A673 (cell line): ENCODE results near the gene RABGAP1L. TPM values are rescaled to one million over a fixed set of nuclear protein-coding genes. Genes with fewer than 3 reads are reported as not detected.

ENCODE experiments used
- BruUV-seq: library from RNA; stranded (reverse); fragments of 400-500 nt; replicated peaks from 2 replicates; lab custom pipeline; 2021; lab: Mats Ljungman, UMichigan
- CTCF ChIA-PET: fragments of 300-600 bp; sonication (Branson Sonifier 250); formaldehyde crosslinking; loops from one replicate; lab custom pipeline; 2022; ENCODE audit warnings: antibody characterized with exemption; lab: Charles Lee
- POLR2A ChIA-PET: fragments of 300-600 bp; sonication (Branson Sonifier 250); formaldehyde crosslinking; loops from one replicate; lab custom pipeline; 2022; ENCODE audit warnings: antibody characterized with exemption; ENCODE audit not compliant: low non-redundant PET; lab: Charles Lee
- DNase-seq: peaks from one replicate; pipeline ENCODE4 v3.0.0-alpha.2; 2015; ENCODE audit warnings: low spot score
- H3K27ac ChIP-seq: fragments of 200-600 bp; sonication (generic); 2 replicates; pipeline ENCODE4 v1.5.1; 2016; ENCODE audit warnings: mixed run types, low read depth, mild to moderate bottlenecking, mixed read lengths, antibody characterized with exemption, low read length; ENCODE audit not compliant: poor library complexity, severe bottlenecking
- H3K27me3 ChIP-seq: fragments of 200-600 bp; sonication (generic); replicated peaks from 2 replicates; pipeline ENCODE4 v1.6.1; 2017; ENCODE audit warnings: mixed run types, low read depth, mild to moderate bottlenecking, mixed read lengths, antibody characterized with exemption, low read length; ENCODE audit not compliant: insufficient read depth, poor library complexity
- H3K36me3 ChIP-seq: fragments of 200-600 bp; sonication (generic); 2 replicates; pipeline ENCODE4 v1.6.1; 2016; ENCODE audit warnings: mixed run types, mild to moderate bottlenecking, mixed read lengths, antibody characterized with exemption, low read length; ENCODE audit not compliant: insufficient read depth, poor library complexity, severe bottlenecking
- H3K4me1 ChIP-seq: fragments of 200-600 bp; sonication (generic); 2 replicates; pipeline ENCODE4 v1.6.1; 2017; ENCODE audit warnings: mixed run types, mild to moderate bottlenecking, mixed read lengths, antibody characterized with exemption, low read length; ENCODE audit not compliant: insufficient read depth, poor library complexity, severe bottlenecking
- H3K4me3 ChIP-seq: fragments of 200-600 bp; sonication (generic); 2 replicates; pipeline ENCODE4 v1.5.1; 2016; ENCODE audit warnings: low read depth, mixed run types, mild to moderate bottlenecking, mixed read lengths, low read length; ENCODE audit not compliant: poor library complexity, severe bottlenecking
- H3K9me3 ChIP-seq: fragments of 200-600 bp; sonication (generic); 2 replicates; pipeline ENCODE4 v1.6.1; 2016; ENCODE audit warnings: mixed run types, low read depth, mild to moderate bottlenecking, mixed read lengths, antibody characterized with exemption, low read length; ENCODE audit not compliant: poor library complexity, severe bottlenecking
- EZH2 ChIP-seq: fragments of 200-600 bp; sonication (generic); IDR thresholded peaks from 2 replicates; pipeline ENCODE4 v1.6.1; 2017; ENCODE audit warnings: borderline replicate concordance, low read depth, mild to moderate bottlenecking, mixed read lengths, antibody characterized with exemption, low read length; ENCODE audit not compliant: poor library complexity, severe bottlenecking
- intact Hi-C: fragments of 100-400 bp; cut with micrococcal nuclease; formaldehyde crosslinking; loops from one replicate; pipeline ENCODE4 v1.10.0; 2022; ENCODE audit not compliant: unreplicated experiment
- total RNA-seq: library from RNA; stranded (reverse); gene quantifications from 2 replicates; pipeline ENCODE4 v1.2.3, GENCODE V29; 2021
- TF ChIP-seq, protein P1 (sequence below): fragments of 300-800, 200-600 bp; sonication (generic); conservative IDR thresholded peaks from 2 replicates; pipeline ENCODE4 v1.5.1; 2017; ENCODE audit warnings: low read depth, mild to moderate bottlenecking, antibody characterized with exemption, low read length, moderate library complexity, mixed read lengths

RABGAP1L gene
- total RNA-seq, 1 experiment from 2014 or later, result 19.3 TPM

DNA sequence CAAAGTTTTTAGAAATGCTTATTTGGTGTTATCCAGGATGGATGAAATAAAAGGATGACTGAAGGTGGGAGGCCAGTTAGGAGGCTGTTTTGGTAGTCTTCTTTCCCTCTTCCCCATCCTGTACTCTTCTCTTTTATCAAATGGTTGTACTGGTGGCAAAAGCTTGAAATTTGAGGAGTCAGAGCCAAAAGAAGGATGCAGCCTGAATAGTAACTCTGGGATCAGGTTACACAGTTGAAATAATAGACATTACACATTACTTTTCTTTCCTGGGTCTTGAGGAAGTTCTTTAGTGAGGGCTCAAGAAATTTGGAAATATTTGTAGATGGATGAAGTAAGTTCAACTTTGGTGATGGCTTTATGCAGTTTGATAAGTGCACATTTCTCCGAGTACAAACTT is 397.1 kb downstream of the RABGAP1L start:
- H3K27ac ChIP-seq, result no peak overlapping the region
- no peaks in the 10 kb centered on the region for H3K9me3 ChIP-seq
- no TSS peak for BruUV-seq
- H3K27me3 ChIP-seq, result no peaks in the 10 kb centered on the region
- CTCF ChIA-PET, result no interaction called here
- intact Hi-C loops, result no loop called here
- no peaks in the 10 kb centered on the region for H3K36me3 ChIP-seq
- DNase-seq, result no peak
- H3K4me1 ChIP-seq, result no peaks in the 10 kb centered on the region
- H3K4me3 ChIP-seq, result no peak overlapping the region
- POLR2A ChIA-PET, result no interaction called here
- TF ChIP-seq, protein P1, sequence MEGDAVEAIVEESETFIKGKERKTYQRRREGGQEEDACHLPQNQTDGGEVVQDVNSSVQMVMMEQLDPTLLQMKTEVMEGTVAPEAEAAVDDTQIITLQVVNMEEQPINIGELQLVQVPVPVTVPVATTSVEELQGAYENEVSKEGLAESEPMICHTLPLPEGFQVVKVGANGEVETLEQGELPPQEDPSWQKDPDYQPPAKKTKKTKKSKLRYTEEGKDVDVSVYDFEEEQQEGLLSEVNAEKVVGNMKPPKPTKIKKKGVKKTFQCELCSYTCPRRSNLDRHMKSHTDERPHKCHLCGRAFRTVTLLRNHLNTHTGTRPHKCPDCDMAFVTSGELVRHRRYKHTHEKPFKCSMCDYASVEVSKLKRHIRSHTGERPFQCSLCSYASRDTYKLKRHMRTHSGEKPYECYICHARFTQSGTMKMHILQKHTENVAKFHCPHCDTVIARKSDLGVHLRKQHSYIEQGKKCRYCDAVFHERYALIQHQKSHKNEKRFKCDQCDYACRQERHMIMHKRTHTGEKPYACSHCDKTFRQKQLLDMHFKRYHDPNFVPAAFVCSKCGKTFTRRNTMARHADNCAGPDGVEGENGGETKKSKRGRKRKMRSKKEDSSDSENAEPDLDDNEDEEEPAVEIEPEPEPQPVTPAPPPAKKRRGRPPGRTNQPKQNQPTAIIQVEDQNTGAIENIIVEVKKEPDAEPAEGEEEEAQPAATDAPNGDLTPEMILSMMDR, result no peak
- TF ChIP-seq EZH2, result no peak

DNA sequence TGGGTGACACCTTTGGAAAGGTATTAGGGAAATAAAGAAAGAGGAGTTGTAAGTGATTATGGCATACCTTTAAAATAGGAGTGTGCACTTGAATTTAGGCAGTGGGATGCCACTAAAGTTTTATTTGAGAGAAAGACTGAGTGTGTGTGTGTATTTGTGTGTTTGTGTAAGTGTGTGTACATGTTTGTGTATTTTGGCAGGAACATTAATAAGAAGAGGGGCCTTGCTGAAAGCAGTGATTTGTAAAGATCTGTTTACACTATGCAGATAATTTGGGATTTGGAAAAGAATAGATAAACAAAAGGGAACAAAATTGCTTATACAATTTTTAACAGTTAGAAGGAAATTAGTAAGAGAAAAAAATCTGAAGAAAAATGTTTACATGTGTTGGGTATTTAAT is 409.2 kb downstream of the RABGAP1L start:
- no peaks in the 10 kb centered on the region for H3K27me3 ChIP-seq
- H3K27ac ChIP-seq, result no peak overlapping the region
- ChIA-PET POLR2A (no interaction called here), CTCF (no interaction called here)
- no TSS peak for BruUV-seq
- DNase-seq, result no peak
- TF ChIP-seq, protein P1, result no peak
- TF ChIP-seq EZH2, result no peak
- no peak overlapping the region for H3K4me3 ChIP-seq
- no peaks in the 10 kb centered on the region for H3K36me3 ChIP-seq
- intact Hi-C loops, result no loop called here
- H3K9me3 ChIP-seq, result no peaks in the 10 kb centered on the region
- H3K4me1 ChIP-seq, result no peaks in the 10 kb centered on the region

DNA sequence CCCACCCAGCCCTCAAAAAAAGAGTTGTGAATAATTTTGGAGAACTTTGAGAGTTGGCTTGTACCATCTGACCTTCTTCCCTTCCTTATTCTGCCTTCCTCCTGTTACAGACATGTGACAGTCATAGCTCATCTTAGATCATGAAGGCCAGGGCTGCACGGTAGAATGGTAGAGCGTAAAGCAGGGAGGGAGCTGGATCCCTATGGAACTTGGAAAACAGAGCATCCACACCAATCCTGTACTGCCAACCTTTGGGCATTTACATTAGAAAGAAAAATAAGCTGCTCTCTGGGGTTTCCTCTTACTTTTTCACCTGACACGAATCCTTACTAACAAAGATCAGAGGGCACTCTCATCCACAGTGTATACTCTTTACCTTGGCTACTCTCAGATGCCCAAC is 409.9 kb downstream of the RABGAP1L start:
- intact Hi-C loops, result no loop called here
- Histone ChIP-seq H3K4me3 (no peak overlapping the region), H3K27me3 (no peaks in the 10 kb centered on the region), H3K27ac (no peak overlapping the region), H3K9me3 (no peaks in the 10 kb centered on the region), H3K4me1 (no peaks in the 10 kb centered on the region), H3K36me3 (no peaks in the 10 kb centered on the region)
- ChIA-PET CTCF (no interaction called here), POLR2A (no interaction called here)
- no peak for DNase-seq
- no peak for TF ChIP-seq EZH2
- TF ChIP-seq, protein P1, result no peak
- no TSS peak for BruUV-seq
